Ovary (tissue), 3 donors: ENCODE measurements around the gene AMMECR1L.

Source experiments
- POLR2A ChIP-seq: fragments of 450-650 bp; IDR thresholded peaks from one replicate; pipeline ENCODE4 v1.6.1; 2017; ENCODE audit warnings: antibody characterized with exemption, mild to moderate bottlenecking, moderate library complexity
- TF ChIP-seq, protein P1 (sequence below), 3 donors: fragments of 450-650 bp in 2 of 3; fragments of 200-600 bp in 1 of 3; IDR thresholded peaks; one replicate each; pipeline versions ENCODE4 v1.5.1 to v1.8.0; 2016 to 2022; ENCODE audit warnings: antibody characterized with exemption in 3 of 3, mild to moderate bottlenecking in 1 of 3
- donor health status: DM: no; HTN: no; CAD: no.

DNA sequence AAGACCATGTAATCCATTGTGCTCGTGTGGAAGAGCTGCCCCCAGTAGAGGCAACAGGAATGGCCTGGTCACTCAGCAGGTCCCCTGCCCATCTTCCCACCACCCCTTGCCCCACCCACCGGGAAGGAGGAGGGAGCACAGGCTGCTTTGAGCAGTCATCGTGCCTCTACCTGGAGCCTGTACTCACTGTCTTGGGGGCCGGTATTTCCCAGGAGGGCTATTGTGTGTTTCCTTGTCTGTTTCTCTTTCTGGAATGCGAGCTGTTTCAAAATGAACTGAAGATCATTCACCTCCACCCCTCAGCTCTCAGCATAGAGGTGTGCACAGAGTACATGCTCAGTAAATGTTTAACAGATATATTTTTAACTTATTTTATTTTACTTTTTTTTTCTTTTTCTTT is 7.7 kb upstream of the AMMECR1L start:
- TF ChIP-seq, protein P1, sequence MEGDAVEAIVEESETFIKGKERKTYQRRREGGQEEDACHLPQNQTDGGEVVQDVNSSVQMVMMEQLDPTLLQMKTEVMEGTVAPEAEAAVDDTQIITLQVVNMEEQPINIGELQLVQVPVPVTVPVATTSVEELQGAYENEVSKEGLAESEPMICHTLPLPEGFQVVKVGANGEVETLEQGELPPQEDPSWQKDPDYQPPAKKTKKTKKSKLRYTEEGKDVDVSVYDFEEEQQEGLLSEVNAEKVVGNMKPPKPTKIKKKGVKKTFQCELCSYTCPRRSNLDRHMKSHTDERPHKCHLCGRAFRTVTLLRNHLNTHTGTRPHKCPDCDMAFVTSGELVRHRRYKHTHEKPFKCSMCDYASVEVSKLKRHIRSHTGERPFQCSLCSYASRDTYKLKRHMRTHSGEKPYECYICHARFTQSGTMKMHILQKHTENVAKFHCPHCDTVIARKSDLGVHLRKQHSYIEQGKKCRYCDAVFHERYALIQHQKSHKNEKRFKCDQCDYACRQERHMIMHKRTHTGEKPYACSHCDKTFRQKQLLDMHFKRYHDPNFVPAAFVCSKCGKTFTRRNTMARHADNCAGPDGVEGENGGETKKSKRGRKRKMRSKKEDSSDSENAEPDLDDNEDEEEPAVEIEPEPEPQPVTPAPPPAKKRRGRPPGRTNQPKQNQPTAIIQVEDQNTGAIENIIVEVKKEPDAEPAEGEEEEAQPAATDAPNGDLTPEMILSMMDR (IDR thresholded peaks at IDR 0.05): no peak
- TF ChIP-seq POLR2A: no peak
